HCT116 (cell line): ENCODE results near the gene OSGIN1. TPM values are rescaled to one million over a fixed set of nuclear protein-coding genes. Genes with fewer than 3 reads are reported as not detected.

Experiments
- ATAC-seq: fragments of 200-7000 bp; cut with Tn5 transposase; 2 replicates; pipeline ENCODE4 v1.9.1; 2020; ENCODE audit warnings: mild to moderate bottlenecking, moderate library complexity
- BruUV-seq: library from RNA; stranded (reverse); fragments of 400-500 nt; replicated peaks from 2 replicates; lab custom pipeline; 2021; lab: Mats Ljungman, UMichigan
- CTCF ChIA-PET: fragments of 300-600 bp; sonication (Branson Sonifier 250); formaldehyde crosslinking; loops from one replicate; lab custom pipeline; 2021; ENCODE audit warnings: antibody characterized with exemption; lab: Charles Lee
- POLR2A ChIA-PET: fragments of 300-600, 350-600 bp; sonication (Branson Sonifier 250); formaldehyde crosslinking; loops from one replicate; lab custom pipeline; 2021; ENCODE audit warnings: antibody characterized with exemption; lab: Charles Lee
- RAD21 ChIA-PET, 2 experiments: fragments of 300-600 bp; sonication (Branson Sonifier 250); formaldehyde crosslinking; loops; one replicate each; lab custom pipeline; 2023; ENCODE audit warnings: low total read pairs in 2 of 2; ENCODE audit not compliant: uncharacterized antibody in 2 of 2, unreplicated experiment in 2 of 2, low non-redundant PET in 1 of 2; lab: Charles Lee
- DNase-seq: peaks from one replicate; pipeline ENCODE4 v3.0.0-alpha.2; 2010; ENCODE audit warnings: low read depth, low spot score
- H2AFZ ChIP-seq: fragments of 200-600 bp; shearing (Covaris generic), sonication (generic); 2 replicates; pipeline ENCODE4 v1.6.1; 2017; ENCODE audit warnings: low read depth, mixed run types, mixed read lengths, antibody characterized with exemption, low read length; ENCODE audit not compliant: poor library complexity, severe bottlenecking
- H3K27ac ChIP-seq: 2 replicates; pipeline ENCODE4 v1.5.1; 2012; ENCODE audit warnings: low read depth, low read length
- H3K27me3 ChIP-seq: fragments of 200-600 bp; sonication (generic); 2 replicates; pipeline ENCODE4 v1.6.1; 2016; ENCODE audit warnings: mixed run types, low read length, mixed read lengths; ENCODE audit not compliant: insufficient read depth
- H3K36me3 ChIP-seq, 2 experiments: fragments of 200-500 bp in 1 of 2; fragments of 200-600 bp in 1 of 2; sonication (Bioruptor generic) in 1 of 2; sonication (generic) in 1 of 2; 2 replicates each; pipeline versions ENCODE4 v1.5.1 to v1.6.1; 2014 to 2016; ENCODE audit warnings: low read length in 2 of 2, inconsistent platforms in 1 of 2, mixed read lengths in 1 of 2, mixed run types in 1 of 2; ENCODE audit not compliant: insufficient read depth in 2 of 2, control insufficient read depth in 1 of 2
- H3K4me1 ChIP-seq, 2 experiments: fragments of 200-600 bp in 1 of 2; sonication (generic) in 1 of 2; 2 replicates each; pipeline versions ENCODE4 v1.5.1 to v1.6.1; 2012 to 2017; ENCODE audit warnings: low read length in 2 of 2, inconsistent platforms in 1 of 2, mild to moderate bottlenecking in 1 of 2, mixed read lengths in 1 of 2, mixed run types in 1 of 2, moderate library complexity in 1 of 2; ENCODE audit not compliant: insufficient read depth in 2 of 2, control insufficient read depth in 1 of 2
- H3K4me2 ChIP-seq: fragments of 200-600 bp; sonication (generic); 2 replicates; pipeline ENCODE4 v1.6.1; 2017; ENCODE audit warnings: mixed run types, low read length, mixed read lengths
- H3K4me3 ChIP-seq, 2 experiments: fragments of 200-600 bp in 1 of 2; sonication (generic) in 1 of 2; replicated peaks in 1 of 2; 2 replicates each; pipeline ENCODE4 v1.5.1; 2011 to 2016; ENCODE audit warnings: low read length in 2 of 2, control low read depth in 1 of 2, low read depth in 1 of 2, mild to moderate bottlenecking in 1 of 2, mixed read lengths in 1 of 2, mixed run types in 1 of 2
- H3K79me2 ChIP-seq: fragments of 200-600 bp; sonication (generic); 2 replicates; pipeline ENCODE4 v1.6.1; 2017; ENCODE audit warnings: mild to moderate bottlenecking, mixed run types, low read length, moderate library complexity, mixed read lengths; ENCODE audit not compliant: insufficient read depth
- H3K9ac ChIP-seq: fragments of 200-600 bp; sonication (generic); 2 replicates; pipeline ENCODE4 v1.6.1; 2016; ENCODE audit warnings: low read length, mixed read lengths
- H3K9me2 ChIP-seq: fragments of 200-600 bp; sonication (generic), shearing (Covaris generic); 2 replicates; pipeline ENCODE4 v1.6.1; 2017; ENCODE audit warnings: mixed run types, mild to moderate bottlenecking, moderate library complexity; ENCODE audit not compliant: insufficient read depth
- H3K9me3 ChIP-seq, 2 experiments: fragments of 200-500 bp in 1 of 2; fragments of 200-600 bp in 1 of 2; sonication (Bioruptor generic) in 1 of 2; sonication (generic) in 1 of 2; 2 replicates each; pipeline ENCODE4 v1.6.1; 2014 to 2017; ENCODE audit warnings: low read length in 2 of 2, mixed read lengths in 2 of 2, inconsistent platforms in 1 of 2, low read depth in 1 of 2, mild to moderate bottlenecking in 1 of 2, mixed run types in 1 of 2, moderate library complexity in 1 of 2; ENCODE audit not compliant: control insufficient read depth in 1 of 2, insufficient read depth in 1 of 2
- H4K20me1 ChIP-seq: fragments of 200-600 bp; sonication (generic), shearing (Covaris generic); 2 replicates; pipeline ENCODE4 v1.6.1; 2017; ENCODE audit warnings: mixed run types, mild to moderate bottlenecking, moderate library complexity; ENCODE audit not compliant: insufficient read depth
- CBX3 ChIP-seq: IDR thresholded peaks from 2 replicates; pipeline ENCODE4 v1.6.1; 2012; ENCODE audit warnings: low read depth
- CEBPB ChIP-seq: IDR thresholded peaks from 2 replicates; pipeline ENCODE4 v1.6.1; 2012; ENCODE audit warnings: low read depth
- EZH2 ChIP-seq: fragments of 200-600 bp; sonication (generic); IDR thresholded peaks from 2 replicates; pipeline ENCODE4 v1.6.1; 2017; ENCODE audit warnings: antibody characterized with exemption, mixed run types
- EZH2phosphoT487 ChIP-seq: fragments of 200-600 bp; IDR thresholded peaks from 2 replicates; pipeline ENCODE4 v1.6.1; 2018; ENCODE audit warnings: antibody characterized with exemption, borderline replicate concordance
- FOSL1 ChIP-seq: IDR thresholded peaks from 2 replicates; pipeline ENCODE4 v1.6.1; 2012; ENCODE audit warnings: low read depth
- POLR2A ChIP-seq: IDR thresholded peaks from 2 replicates; pipeline ENCODE4 v1.7.0; 2011; ENCODE audit warnings: borderline replicate concordance; ENCODE audit not compliant: insufficient read depth, insufficient read length; ENCODE audit errors: extremely low read depth
- POLR2AphosphoS5 ChIP-seq: IDR thresholded peaks from 2 replicates; pipeline ENCODE4 v1.6.1; 2011; ENCODE audit warnings: mild to moderate bottlenecking, low read depth, low read length, moderate library complexity
- RAD21 ChIP-seq: IDR thresholded peaks from 2 replicates; pipeline ENCODE4 v1.6.1; 2012; ENCODE audit warnings: low read depth, mild to moderate bottlenecking
- SP1 ChIP-seq: IDR thresholded peaks from 2 replicates; pipeline ENCODE4 v1.6.1; 2012; ENCODE audit warnings: low read depth
- YY1 ChIP-seq: IDR thresholded peaks from 2 replicates; pipeline ENCODE4 v1.6.1; 2011; ENCODE audit warnings: low read length, low read depth, moderate library complexity, mild to moderate bottlenecking; ENCODE audit not compliant: insufficient replicate concordance; ENCODE audit errors: extremely low read depth
- ZNF274 ChIP-seq: fragments of 200-500 bp; sonication (Bioruptor generic); IDR thresholded peaks from 2 replicates; pipeline ENCODE4 v1.6.1; 2014; ENCODE audit warnings: mild to moderate bottlenecking, low read depth, low read length, inconsistent platforms
- intact Hi-C: fragments of 100-400 bp; cut with micrococcal nuclease; formaldehyde crosslinking; loops from 2 replicates; pipeline ENCODE4 v1.10.0; 2022
- total RNA-seq: library from RNA; stranded (reverse); gene quantifications from one replicate; pipeline ENCODE4 v1.2.1, GENCODE V29; 2021; ENCODE audit not compliant: unreplicated experiment
- TF ChIP-seq, protein P1 (sequence below): IDR thresholded peaks from 2 replicates; pipeline ENCODE4 v1.6.1; 2012
- TF ChIP-seq, protein P2 (sequence below), 3 experiments: fragments of 200-600 bp in 1 of 3; sonication (generic) in 1 of 3; IDR thresholded peaks in 2 of 3; conservative IDR thresholded peaks in 1 of 3; 2 replicates each; pipeline ENCODE4 v1.5.1; 2012 to 2017; ENCODE audit warnings: low read depth in 2 of 3, low read length in 2 of 3, antibody characterized with exemption in 1 of 3, borderline replicate concordance in 1 of 3, control low read depth in 1 of 3, mild to moderate bottlenecking in 1 of 3, mixed read lengths in 1 of 3, mixed run types in 1 of 3, moderate library complexity in 1 of 3; ENCODE audit not compliant: insufficient read depth in 1 of 3
- TF ChIP-seq, protein P3 (sequence below): IDR thresholded peaks from 2 replicates; pipeline ENCODE4 v1.6.1; 2012; ENCODE audit warnings: low read depth

Gene OSGIN1
- total RNA-seq, 1 experiment from 2014 or later = 19.8 TPM

GRCh38 chr16:83945587-83945986 lies 7.5 kb upstream of the OSGIN1 start:
- no peaks in the 10 kb centered on the region for H4K20me1 ChIP-seq
- H3K4me2 ChIP-seq = no peak overlapping the region
- H3K9me2 ChIP-seq = no peaks in the 10 kb centered on the region
- H3K36me3 ChIP-seq = no peaks in the 10 kb centered on the region
- RAD21 ChIA-PET = no interaction called here
- H2AFZ ChIP-seq = no peak overlapping the region
- no peaks in the 10 kb centered on the region for H3K27me3 ChIP-seq
- H3K27ac ChIP-seq = no peak overlapping the region
- ATAC-seq = no peak
- POLR2A ChIA-PET = no interaction called here
- H3K4me1 ChIP-seq = no peaks in the 10 kb centered on the region
- no TSS peak for BruUV-seq
- TF ChIP-seq EZH2 = no peak
- no peak for TF ChIP-seq POLR2AphosphoS5
- TF ChIP-seq EZH2phosphoT487 = no peak
- TF ChIP-seq, protein P1, sequence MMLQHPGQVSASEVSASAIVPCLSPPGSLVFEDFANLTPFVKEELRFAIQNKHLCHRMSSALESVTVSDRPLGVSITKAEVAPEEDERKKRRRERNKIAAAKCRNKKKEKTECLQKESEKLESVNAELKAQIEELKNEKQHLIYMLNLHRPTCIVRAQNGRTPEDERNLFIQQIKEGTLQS = no peak
- CTCF ChIA-PET = no interaction called here
- H3K9me3 ChIP-seq = no peaks in the 10 kb centered on the region
- H3K9ac ChIP-seq = no peak overlapping the region
- no peaks in the 10 kb centered on the region for H3K79me2 ChIP-seq
- intact Hi-C loops = no loop called here
- no peak overlapping the region for H3K4me3 ChIP-seq
- DNase-seq = no peak

DNA sequence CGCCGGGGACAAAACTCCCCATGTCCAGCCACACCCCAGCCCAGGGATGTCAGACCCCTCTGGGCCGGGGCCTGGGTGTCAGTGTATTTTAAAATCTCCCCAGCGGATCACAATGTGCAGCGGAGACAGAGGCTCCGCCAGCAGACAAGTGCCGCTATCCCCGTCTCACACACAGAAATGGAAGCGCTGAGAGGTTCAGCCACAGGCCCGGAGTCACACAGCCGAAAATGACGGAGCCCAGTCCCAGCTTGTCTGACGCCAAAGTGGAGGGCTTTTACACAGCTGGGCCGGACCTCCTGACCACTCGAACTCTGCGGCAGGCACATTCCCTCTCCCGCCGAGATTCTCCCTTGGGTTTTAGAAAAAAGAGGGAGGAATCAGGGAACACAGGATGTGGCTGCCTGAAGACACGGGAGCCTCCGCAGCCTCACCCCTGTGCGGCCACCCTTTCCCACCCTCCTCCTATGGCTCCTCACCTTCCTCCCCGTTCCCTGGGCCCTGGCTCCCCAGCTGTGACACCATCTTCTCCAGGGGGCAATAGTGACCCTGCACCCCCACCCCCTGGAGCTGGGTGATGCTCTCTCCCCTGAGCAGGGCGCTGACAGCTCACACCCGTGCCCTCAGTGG lies 6.8 kb upstream of the OSGIN1 start:
- ATAC-seq = no peak
- Histone ChIP-seq H3K4me3 (no peak overlapping the region), H3K4me1 (no peaks in the 10 kb centered on the region), H3K36me3 (no peaks in the 10 kb centered on the region), H3K4me2 (no peak overlapping the region), H3K9ac (no peak overlapping the region), H3K79me2 (no peaks in the 10 kb centered on the region), H3K9me2 (no peaks in the 10 kb centered on the region), H3K9me3 (no peaks in the 10 kb centered on the region), H3K27me3 (no peaks in the 10 kb centered on the region), H3K27ac (no peak overlapping the region), H2AFZ (no peak overlapping the region), H4K20me1 (no peaks in the 10 kb centered on the region)
- POLR2A ChIA-PET = no interaction called here
- RAD21 ChIA-PET = no interaction called here
- intact Hi-C loops = no loop called here
- no peak for DNase-seq
- BruUV-seq = no TSS peak
- CTCF ChIA-PET = interaction anchor here (1.4 kb wide), 1 partner anchor 19 kb away, joined by 5 read pairs; no protein-coding TSS in a partner anchor
- TF ChIP-seq CBX3 (no peak), POLR2AphosphoS5 (no peak), FOSL1 (no peak), RAD21 (no peak), POLR2A (no peak), YY1 (no peak), CEBPB (no peak), ZNF274 (no peak), SP1 (no peak), EZH2 (no peak)
- TF ChIP-seq, protein P2, sequence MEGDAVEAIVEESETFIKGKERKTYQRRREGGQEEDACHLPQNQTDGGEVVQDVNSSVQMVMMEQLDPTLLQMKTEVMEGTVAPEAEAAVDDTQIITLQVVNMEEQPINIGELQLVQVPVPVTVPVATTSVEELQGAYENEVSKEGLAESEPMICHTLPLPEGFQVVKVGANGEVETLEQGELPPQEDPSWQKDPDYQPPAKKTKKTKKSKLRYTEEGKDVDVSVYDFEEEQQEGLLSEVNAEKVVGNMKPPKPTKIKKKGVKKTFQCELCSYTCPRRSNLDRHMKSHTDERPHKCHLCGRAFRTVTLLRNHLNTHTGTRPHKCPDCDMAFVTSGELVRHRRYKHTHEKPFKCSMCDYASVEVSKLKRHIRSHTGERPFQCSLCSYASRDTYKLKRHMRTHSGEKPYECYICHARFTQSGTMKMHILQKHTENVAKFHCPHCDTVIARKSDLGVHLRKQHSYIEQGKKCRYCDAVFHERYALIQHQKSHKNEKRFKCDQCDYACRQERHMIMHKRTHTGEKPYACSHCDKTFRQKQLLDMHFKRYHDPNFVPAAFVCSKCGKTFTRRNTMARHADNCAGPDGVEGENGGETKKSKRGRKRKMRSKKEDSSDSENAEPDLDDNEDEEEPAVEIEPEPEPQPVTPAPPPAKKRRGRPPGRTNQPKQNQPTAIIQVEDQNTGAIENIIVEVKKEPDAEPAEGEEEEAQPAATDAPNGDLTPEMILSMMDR (IDR thresholded peaks at IDR 0.05 in 2 of 3, conservative IDR thresholded peaks at IDR 0.05 in 1 of 3; ENCODE audit: borderline replicate concordance in 1 of 3, insufficient read depth in 1 of 3, low read depth in 2 of 3, low read length in 2 of 3) = no peak
- TF ChIP-seq, protein P3, sequence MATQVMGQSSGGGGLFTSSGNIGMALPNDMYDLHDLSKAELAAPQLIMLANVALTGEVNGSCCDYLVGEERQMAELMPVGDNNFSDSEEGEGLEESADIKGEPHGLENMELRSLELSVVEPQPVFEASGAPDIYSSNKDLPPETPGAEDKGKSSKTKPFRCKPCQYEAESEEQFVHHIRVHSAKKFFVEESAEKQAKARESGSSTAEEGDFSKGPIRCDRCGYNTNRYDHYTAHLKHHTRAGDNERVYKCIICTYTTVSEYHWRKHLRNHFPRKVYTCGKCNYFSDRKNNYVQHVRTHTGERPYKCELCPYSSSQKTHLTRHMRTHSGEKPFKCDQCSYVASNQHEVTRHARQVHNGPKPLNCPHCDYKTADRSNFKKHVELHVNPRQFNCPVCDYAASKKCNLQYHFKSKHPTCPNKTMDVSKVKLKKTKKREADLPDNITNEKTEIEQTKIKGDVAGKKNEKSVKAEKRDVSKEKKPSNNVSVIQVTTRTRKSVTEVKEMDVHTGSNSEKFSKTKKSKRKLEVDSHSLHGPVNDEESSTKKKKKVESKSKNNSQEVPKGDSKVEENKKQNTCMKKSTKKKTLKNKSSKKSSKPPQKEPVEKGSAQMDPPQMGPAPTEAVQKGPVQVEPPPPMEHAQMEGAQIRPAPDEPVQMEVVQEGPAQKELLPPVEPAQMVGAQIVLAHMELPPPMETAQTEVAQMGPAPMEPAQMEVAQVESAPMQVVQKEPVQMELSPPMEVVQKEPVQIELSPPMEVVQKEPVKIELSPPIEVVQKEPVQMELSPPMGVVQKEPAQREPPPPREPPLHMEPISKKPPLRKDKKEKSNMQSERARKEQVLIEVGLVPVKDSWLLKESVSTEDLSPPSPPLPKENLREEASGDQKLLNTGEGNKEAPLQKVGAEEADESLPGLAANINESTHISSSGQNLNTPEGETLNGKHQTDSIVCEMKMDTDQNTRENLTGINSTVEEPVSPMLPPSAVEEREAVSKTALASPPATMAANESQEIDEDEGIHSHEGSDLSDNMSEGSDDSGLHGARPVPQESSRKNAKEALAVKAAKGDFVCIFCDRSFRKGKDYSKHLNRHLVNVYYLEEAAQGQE = no peak
- TF ChIP-seq, protein P1 = no peak
